ENCODE results near the gene CCDC102A.
"Not testable (repeated sequence)": the region's sequence is repeated elsewhere in the genome, so short reads cannot be mapped to it uniquely, and the experiment has no call there.

The CCDC102A gene

DNA sequence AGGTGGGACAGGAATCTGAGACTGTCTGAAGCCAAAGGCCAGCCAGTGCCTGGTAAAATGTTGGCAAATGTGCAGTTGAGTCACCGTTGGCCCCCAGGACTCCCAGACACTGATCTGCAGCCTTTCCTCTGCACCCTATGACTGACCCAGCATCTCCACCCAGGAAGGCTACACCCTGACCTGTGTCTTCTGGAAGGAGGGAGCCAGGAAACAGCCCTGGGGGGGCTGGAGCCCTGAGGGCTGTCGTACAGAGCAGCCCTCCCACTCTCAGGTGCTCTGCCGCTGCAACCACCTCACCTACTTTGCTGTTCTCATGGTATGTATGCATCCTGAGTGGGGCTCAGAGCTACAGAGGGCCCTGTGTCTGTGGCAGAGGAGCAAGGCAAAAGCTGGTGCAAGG, 30.1 kb upstream of the CCDC102A start:
- no peak for DNase-seq (ENCODE audit: extremely low read depth in 1 of 2, low read depth in 1 of 2)

DNA sequence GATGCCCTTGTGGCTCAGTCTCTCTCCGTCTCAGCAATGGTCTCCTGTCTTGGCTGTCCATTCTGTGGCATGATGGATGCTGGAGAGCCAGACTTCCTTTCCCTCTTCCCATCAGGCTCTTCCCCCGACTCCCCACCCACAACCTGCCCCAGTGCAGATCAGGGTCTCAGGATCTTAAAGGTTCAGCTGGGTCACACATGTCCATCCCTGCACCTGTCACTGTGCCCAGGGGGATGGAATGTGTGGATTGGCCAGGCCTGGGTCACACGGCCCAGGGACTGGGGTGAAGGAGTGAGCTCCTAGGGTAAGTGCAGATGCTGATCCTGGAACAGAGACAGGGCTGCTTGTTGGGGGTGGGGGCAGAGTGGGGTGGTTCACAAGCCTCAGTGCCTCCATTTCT, 29.1 kb upstream of the CCDC102A start:
- DNase-seq (ENCODE audit: extremely low read depth in 1 of 2, low read depth in 1 of 2), result no peak

DNA sequence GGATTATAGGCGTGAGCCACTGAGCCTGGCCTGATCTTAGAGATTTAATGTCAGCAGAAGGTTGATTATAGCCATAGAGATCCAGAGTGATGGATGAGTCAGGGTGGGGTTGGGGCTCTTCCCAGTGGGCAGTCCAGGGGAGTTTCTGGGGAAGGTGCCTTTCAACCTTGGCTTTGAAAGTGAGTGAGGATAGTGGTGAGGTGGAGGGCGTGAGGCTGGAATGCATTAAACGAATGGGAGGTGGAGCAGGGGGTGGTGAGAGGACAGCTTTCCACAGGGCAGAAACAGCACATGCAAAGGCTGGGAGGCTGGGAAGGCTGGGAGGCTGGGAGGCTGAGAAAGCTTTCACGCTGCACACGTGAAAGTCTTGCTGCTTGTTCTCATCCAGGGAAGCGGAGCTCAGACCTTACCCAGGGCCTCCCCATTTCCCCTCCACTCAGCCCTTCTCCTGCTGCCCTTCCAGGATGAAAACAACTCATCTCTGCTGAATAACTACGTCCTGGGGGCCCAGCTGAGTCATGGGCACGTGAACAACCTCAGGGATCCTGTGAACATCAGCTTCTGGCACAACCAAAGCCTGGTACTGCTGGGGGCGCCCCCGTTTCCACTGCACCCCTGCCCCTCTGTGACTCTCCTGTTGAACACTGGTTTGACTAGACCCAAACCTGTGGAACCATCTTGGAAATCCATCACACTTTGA, 28.4 kb upstream of the CCDC102A start:
- DNase-seq (ENCODE audit: extremely low read depth in 1 of 2, low read depth in 1 of 2), result no peak

DNA sequence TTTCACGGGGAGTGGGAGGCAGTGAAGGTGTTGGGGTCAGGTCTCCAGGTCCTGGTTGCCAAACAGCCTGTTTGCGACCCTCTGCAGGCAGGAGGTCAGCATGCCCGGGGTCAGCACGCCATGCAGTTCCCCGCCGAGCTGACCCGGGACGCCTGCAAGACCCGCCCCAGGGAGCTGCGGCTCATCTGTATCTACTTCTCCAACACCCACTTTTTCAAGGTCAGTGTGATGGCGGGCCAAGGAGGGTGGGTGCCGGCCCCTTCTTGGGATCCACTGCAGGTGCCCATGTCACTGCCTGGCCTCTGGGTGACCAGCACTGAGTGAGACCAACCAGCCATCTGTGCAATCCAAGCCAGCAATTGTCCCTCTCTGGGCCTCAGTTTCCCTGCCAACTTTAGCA, 27.4 kb upstream of the CCDC102A start:
- no peak for DNase-seq (ENCODE audit: extremely low read depth in 1 of 2, low read depth in 1 of 2)

DNA sequence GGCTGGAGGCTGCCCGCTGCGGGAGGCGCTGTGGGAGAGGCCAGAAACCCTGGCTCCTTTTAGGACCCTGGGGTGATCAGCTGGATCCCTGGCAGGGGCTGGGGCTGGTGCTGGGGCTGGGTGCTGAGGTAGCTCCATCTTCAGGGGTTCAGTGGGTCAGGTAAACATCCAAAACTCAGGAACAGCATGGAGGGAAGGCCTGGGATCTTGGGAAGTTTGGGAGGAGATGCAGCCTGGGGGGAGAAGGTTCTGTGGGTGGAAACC, 27.0 kb upstream of the CCDC102A start:
- no peak for DNase-seq (ENCODE audit: extremely low read depth in 1 of 2, low read depth in 1 of 2)

DNA sequence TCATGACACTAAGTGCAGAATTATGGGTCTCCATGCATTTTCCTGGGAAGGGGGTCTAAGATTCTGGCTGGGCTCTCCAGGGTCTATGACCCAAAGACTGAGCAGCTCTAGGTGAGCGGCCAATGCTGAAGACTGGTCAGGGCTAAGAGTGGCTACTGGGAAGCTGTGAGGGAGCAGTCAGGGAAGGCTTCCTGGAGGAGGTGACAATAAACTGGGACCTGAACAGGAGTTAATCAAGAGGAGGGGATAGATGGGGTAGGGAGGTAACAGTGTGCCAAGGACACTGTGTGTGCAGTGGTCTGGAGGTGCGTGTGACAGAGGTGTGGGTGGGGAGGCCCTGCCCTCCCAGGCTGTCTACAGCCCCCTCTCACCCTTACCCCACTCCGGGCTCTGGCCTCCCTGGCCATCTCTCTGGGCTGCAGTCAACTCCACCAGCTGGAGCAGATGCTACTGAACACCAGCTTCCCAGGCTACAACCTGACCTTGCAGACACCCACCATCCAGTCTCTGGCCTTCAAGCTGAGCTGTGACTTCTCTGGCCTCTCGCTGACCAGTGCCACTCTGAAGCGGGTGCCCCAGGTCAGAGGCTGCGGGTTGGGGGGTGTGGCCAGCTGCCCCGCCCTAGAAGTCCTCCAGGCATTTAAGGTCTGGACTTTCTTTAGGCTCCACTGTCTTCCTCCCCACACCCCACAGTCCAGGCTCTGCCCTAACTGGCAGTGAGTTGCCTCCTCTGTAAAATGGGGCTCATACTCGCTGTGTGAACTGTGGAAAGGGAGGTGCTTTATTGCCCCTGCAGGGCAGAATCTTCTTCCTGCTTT, 26.5 kb upstream of the CCDC102A start:
- no peak for DNase-seq (ENCODE audit: extremely low read depth in 1 of 2, low read depth in 1 of 2)

DNA sequence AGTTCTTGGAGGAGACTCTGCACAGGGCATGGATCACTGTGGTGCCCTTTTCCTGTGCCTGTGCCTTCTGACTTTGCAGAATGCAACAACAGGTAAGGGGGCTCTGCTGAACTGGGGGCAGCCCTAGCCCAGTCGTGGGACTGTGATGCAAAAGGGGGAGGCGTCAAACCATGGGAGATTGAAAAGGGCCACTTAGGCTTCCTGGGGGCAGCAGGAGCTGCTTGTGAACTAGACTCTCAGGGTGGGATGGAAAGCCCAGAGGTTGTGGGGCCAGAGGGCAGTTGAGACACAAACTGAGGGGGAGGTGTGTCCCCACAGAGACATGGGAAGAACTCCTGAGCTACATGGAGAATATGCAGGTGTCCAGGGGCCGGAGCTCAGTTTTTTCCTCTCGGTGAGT, 25.7 kb upstream of the CCDC102A start:
- DNase-seq (ENCODE audit: extremely low read depth in 1 of 2, low read depth in 1 of 2), result no peak

DNA sequence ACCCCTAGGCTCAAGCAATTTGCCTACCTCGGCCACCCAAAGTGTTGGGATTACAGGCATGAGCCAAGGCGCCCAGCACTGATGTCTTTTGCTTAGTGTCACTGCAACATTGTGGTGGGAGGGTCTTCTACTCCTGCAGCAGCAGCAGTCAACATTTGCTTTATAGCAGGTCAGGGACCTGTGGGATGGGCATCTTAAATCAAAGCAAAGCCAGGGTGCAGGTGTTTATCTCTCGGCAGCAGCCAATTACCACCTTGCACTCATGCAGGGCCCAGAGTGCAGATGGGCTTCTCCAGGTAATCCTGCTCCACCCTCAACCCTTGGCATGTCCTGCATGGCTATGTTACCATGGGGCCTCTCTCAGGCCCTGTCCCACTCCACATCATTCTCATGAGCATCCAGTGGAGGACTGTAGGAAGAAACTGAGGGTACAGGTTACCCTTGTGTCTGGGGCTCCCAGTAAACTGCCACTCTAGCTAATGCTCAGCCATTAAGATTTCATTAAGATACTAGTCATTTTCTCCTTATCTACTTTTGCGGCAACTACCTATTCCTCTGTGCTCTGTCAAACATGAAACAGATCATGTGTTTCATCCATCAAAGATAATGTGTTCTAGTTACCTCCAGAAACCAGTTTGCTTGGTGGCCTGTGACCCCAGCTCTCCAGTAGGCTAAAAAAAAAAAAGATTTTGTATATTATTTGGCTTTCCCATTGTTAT, 22.9 kb upstream of the CCDC102A start:
- no peak for DNase-seq (ENCODE audit: extremely low read depth in 1 of 2, low read depth in 1 of 2)

DNA sequence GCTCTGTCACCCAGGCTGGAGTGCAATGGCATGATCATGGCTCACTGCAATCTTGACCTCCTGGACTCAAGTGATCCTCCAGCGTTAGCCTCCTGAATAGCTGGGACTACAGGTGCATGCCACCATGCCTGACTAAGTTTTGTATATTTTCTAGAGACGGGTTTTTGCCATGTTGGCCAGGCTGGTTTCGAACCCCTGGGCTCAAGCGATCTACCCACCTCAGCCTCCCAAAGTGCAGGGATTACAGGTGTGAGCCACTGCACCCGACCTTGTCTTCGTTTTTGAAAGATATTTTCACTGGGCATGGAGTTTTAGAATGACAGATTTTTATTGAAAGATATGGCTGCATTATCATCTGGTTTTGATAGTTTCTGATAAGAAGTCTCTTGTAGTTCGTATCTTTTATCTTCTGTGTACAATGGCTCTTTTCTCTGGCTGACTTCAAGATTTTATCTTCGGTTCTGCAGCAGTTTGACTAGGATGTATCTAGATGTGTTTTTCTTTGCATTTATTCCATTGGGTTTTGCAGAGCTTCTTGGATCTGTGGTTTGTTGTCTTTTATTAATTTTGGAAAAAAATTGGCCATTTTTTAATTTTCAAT, 20.7 kb upstream of the CCDC102A start:
- no peak for DNase-seq (ENCODE audit: extremely low read depth in 1 of 2, low read depth in 1 of 2)

DNA sequence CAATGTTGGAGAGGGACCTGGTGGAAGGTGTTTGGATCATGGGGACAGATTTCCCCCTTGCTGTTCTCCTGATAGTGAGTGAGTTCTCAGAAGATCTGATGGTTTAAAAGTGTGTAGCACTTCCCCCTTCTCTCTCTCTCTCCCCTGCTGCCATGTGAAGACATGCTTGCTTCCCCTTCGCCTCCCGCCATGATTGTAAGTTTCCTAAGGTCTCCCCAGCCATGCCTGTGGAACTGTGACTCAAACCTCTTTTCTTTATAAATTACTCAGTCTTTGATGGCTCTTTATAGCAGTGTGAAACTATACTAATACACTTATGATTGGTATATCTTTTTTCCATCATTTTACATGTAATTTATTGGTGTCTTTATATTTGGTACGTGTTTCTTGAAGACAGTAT, 19.5 kb upstream of the CCDC102A start:
- DNase-seq (ENCODE audit: extremely low read depth in 1 of 2, low read depth in 1 of 2), result no peak

DNA sequence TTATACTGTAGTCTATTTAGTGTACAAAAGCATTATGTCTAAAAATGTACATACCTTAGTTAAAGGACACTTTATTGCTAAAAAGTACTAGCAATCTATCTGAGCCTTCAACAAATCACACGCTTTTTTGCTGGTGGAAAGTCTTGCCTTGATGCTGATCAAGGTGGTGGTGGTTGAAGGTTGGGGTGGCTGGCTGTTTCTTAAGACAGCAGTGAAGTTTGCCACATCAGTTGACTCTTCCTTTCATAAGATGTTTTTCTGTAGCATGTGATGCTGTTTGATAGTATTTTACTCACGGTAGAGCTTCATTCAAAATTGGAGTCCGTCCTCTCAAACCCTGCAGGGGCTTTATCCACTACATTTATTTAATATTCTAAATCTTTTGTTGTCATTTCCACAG, 14.7 kb upstream of the CCDC102A start:
- DNase-seq (ENCODE audit: extremely low read depth in 1 of 2, low read depth in 1 of 2), result no peak

DNA sequence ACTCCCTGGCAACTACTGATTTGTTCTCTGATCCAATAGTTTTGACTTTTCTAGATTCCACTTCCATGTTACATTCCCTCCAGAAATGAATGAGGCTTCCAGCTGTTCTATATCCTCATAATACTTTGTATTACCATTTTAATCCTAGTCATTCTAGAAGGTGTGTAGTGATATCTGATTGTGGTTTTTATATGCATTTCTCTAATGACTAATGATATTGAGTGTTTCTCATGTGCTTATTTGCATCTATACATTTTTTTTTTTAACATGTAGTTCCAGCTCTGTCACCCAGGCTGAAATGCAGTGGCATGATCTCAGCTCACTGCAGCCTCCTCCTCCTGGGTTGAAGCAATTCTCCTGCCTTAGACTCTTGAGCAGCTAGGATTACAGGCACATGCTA, 13.4 kb upstream of the CCDC102A start:
- no peak for DNase-seq (ENCODE audit: extremely low read depth in 1 of 2, low read depth in 1 of 2)

DNA sequence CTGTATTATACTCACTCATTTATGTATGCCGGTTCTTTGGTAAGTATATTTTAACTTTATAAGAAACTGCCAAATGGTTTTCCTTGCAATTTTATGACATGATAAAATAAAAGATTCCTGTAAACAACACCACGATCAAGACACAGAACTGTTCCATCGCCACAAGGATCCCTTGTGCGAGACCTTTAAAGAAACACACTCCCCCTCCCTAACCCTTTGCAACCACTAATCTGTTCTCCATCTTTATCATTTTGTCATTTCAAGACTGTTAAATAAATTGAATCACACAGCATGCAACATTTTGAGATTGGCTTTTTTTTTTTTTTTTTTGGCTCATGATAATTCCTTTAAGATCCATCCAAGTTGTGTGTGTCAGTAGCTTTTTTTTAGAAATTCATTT, 12.0 kb upstream of the CCDC102A start:
- DNase-seq (ENCODE audit: extremely low read depth in 1 of 2, low read depth in 1 of 2), result no peak

DNA sequence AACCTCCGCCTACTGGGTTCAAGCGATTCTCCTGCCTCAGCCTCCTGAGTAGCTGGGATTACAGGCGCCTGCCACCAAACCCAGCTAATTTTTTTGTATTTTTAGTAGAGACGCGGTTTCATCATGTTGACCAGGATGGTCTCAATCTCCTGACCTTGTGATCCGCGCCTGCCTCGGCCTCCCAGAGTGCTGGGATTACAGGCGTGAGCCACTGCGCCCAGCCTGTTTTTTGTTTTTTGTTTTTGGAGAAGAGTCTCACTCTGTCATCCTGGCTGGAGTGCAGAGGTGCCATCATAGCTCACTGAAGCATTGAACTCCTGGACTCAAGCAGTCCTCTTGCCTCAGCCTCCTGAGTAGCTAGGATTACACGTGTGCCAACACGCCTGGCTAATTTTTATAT, 11.2 kb upstream of the CCDC102A start:
- not testable (repeated sequence) for DNase-seq (ENCODE audit: extremely low read depth in 1 of 2, low read depth in 1 of 2)

DNA sequence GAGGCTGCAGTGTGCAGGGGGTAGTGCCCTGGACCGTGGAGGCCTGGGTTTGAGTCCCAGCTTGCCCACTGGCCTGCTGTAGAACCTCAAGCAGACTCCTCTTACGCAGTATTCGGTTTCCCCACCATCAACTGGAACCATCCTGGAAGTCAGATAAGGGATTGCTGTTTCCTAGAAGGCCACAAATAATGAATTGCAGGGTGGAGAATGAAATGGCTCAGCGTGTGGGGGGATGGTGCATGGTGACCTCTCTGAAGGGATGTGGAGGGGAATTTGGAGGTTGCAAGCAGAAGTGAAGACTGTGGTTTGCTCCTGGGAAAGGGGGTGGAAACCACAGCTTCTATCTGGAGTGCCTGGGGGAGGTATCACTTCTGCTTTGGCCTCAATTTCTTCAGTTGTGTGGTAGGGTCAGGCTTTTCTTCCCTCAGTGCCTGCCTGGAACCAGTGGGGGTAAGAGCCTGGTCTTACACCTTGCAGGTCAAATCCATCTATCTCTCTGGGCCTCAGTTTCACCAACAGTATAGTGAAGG, 7.8 kb upstream of the CCDC102A start:
- no peak for DNase-seq (ENCODE audit: extremely low read depth in 1 of 2, low read depth in 1 of 2)

DNA sequence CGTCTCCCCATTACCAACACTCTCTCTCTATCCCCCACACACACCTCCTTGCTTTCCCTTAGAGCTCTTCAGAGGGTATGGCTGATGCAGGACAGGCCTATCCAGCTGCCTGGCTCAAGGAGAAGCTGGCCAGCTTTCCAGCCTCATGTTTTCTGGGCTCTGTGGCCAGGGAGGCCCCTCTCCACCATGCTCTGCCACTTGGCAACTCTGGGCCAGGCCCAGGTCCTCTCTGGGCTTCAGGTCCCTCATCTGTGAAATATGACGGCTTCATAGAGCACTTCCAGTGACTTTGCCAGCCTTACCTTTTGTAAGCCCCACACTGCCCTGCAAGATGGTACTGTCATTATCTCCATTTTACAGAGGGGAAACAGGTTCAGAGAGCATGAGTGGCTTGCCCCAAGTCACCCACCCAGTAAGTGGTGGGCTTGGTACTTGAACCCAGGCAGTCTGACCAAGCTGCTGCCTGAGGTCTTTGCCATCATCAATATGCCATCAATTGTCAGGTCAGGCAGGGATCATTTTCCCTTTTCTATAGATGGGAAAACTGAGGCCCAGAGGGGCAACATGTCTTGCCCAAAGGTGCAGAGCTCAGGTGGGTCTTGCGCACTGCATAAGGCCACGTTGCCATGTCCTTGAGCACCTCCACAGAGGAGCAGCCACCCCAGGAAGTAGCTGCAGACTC, 5.5 kb upstream of the CCDC102A start:
- DNase-seq (ENCODE audit: extremely low read depth in 1 of 2, low read depth in 1 of 2), result no peak

DNA sequence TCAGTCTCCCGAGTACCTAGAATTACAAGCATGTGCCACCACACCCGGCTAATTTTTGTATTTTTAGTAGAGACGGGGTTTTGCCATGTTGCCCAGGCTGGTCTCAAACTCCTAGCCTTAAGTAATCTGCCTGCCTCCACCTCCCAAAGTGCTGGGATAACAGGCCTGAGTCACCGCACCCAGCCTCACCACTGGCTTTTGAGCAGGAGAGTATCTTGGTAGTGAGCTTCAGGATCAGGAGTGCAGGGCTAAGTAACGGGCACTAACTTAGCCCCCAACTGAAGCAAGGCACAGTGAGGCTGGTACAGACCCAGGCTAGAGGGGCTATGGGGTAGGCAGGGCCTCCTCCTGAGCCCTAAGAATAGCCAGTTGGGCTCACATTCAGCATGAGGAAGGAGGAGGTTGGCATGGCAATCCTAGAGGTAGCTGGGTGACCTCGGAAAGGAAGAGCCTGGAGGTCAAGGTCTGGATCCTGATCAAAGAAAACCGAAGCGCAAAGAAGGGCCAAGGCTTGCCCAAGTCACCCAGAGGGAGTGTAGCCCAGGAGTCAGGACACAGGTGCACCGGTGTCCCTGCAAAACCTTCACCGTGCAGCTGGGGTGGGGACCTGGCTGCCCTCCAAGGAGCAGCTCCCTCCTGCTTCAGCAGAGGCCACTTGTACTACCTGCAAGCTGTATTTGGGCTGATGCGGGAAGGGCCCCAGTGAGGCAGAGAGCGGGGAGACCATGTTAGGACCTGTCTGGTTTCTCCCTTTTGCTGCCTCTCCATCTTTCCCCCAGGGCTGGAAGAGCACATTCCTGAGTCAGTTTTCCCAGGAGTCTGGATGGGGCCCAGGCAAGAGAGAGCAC, 4.8 kb upstream of the CCDC102A start:
- no peak for DNase-seq (ENCODE audit: extremely low read depth in 1 of 2, low read depth in 1 of 2)

DNA sequence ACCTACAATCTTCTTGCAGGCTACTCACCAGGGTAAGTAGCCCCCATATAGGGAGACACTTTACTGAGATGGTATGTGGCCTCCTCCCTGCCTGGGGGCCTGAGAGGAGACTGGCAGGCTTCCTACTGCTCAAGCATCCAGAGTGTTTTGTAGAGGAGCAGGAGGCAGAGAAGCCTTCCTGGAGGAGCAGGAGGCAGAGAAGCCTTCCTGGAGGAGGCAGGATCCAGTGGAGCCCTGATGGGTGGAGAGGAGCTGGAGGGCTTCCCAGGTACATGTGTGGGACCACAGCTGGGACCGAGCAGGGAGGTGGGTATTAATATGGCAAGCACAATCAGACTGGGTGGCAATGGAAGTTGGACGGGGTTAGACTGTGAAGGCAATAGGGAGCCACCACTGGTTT, 4.0 kb upstream of the CCDC102A start:
- no peak for DNase-seq (ENCODE audit: extremely low read depth in 1 of 2, low read depth in 1 of 2)

DNA sequence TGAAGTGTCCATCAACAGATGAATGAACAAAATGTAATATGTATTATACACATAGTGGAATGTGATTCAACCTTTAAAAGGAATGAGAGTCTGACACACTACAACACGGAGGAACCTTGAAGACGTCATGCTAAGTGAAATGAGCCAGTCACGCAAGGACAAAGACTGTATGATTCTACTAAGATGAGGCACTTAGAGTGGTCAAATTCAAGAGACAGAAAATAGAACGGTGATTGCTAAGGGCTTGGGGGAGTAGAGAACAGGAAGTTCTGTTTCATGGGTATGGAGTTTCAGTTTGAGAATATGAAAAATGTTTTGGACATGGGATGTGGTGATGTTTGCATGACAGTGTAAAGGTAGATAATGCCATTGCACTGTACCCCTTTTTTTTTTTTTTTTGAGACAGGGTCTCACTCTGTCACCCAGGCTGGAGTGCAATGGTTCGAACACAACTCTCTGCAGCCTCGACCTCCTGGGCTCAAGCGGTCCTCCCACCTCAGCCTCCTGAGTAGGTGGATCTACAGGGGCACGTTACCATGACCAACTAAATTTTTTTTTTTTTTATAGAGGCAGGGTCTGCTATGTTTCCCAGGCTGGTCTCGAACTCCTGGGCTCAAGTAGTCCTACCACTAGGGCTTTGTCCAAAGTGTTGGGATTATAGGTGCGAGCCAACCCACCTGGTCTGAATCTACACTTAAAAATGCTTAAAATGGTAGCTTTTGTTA, 2.9 kb upstream of the CCDC102A start:
- DNase-seq (ENCODE audit: extremely low read depth in 1 of 2, low read depth in 1 of 2), result no peak
